Activated naive CD4-positive, alpha-beta T cell treated with anti-CD3 and anti-CD28 coated beads, Interleukin-2, amount 10 ng/mL, durations not matched to agents 7 days and 5 days (primary cell): ENCODE results near the gene HOOK2.
"Not testable (repeated sequence)": the region's sequence is repeated elsewhere in the genome, so short reads cannot be mapped to it uniquely, and the experiment has no call there.

Experiments used
- CTCF ChIA-PET: fragments of 350-600 bp; sonication (Branson Sonifier 250); formaldehyde crosslinking; loops from one replicate; lab custom pipeline; 2021; ENCODE audit warnings: antibody characterized with exemption; lab: Charles Lee
- DNase-seq: peaks from one replicate; pipeline ENCODE4 v3.0.0-alpha.2; 2020
- H3K27ac Mint-ChIP-seq: one replicate; pipeline ENCODE4 v1.8.0; 2021; ENCODE audit warnings: mild to moderate bottlenecking, moderate library complexity, mixed read lengths
- H3K27me3 Mint-ChIP-seq: one replicate; pipeline ENCODE4 v1.8.0; 2021; ENCODE audit warnings: mild to moderate bottlenecking, mixed read lengths
- H3K36me3 Mint-ChIP-seq: one replicate; pipeline ENCODE4 v1.8.0; 2021; ENCODE audit warnings: mixed read lengths
- H3K4me1 Mint-ChIP-seq: one replicate; pipeline ENCODE4 v1.8.0; 2021; ENCODE audit warnings: mixed read lengths
- H3K4me3 Mint-ChIP-seq: one replicate; pipeline ENCODE4 v1.8.0; 2021; ENCODE audit warnings: mild to moderate bottlenecking, moderate library complexity, mixed read lengths
- H3K9me3 Mint-ChIP-seq: one replicate; pipeline ENCODE4 v1.8.0; 2021; ENCODE audit warnings: mixed read lengths

HOOK2 gene

GRCh38 chr19:12723381-12723640 lies 52.0 kb downstream of the HOOK2 start:
- peak overlapping the region; percentile 82 for H3K4me3 Mint-ChIP-seq
- DNase-seq = no peak
- no peaks in the 10 kb centered on the region for H3K9me3 Mint-ChIP-seq
- H3K27ac Mint-ChIP-seq = peak overlapping the region; percentile 91
- H3K4me1 Mint-ChIP-seq = peaks cover 41% of the 10 kb centered on the region
- peaks cover 4% of the 10 kb centered on the region for H3K27me3 Mint-ChIP-seq
- H3K36me3 Mint-ChIP-seq = peaks cover 32% of the 10 kb centered on the region
- CTCF ChIA-PET = interaction anchor here (0.6 to 6.4 kb wide), 4 partner anchors 10 to 72 kb away, joined by 3 to 48 read pairs (median 8); partner anchors contain the start of gene TRIR

GRCh38 chr19:12722566-12723380 lies 52.6 kb downstream of the HOOK2 start:
- Mint-ChIP-seq H3K27ac (peak overlapping the region; percentile 91), H3K36me3 (peaks cover 29% of the 10 kb centered on the region), H3K4me1 (peaks cover 41% of the 10 kb centered on the region), H3K4me3 (peak overlapping the region; percentile 82), H3K27me3 (peaks cover 4% of the 10 kb centered on the region), H3K9me3 (no peaks in the 10 kb centered on the region)
- DNase-seq = peak; percentile 97
- CTCF ChIA-PET = interaction anchor here (0.6 to 6.4 kb wide), 5 partner anchors 11 to 73 kb away, joined by 3 to 48 read pairs (median 4); partner anchors contain the start of gene TRIR

- CTCF ChIA-PET = interaction anchor here (1.1 to 6.4 kb wide), 5 partner anchors 12 to 44 kb away, joined by 3 to 48 read pairs (median 5); partner anchors contain the start of gene TRIR
- peak; percentile 71 for DNase-seq
- Mint-ChIP-seq H3K27me3 (peaks cover 4% of the 10 kb centered on the region), H3K27ac (peak overlapping the region; percentile 93), H3K36me3 (peaks cover 26% of the 10 kb centered on the region), H3K4me3 (peak overlapping the region; percentile 99), H3K4me1 (peaks cover 42% of the 10 kb centered on the region), H3K9me3 (no peaks in the 10 kb centered on the region)
Measured at GRCh38 chr19:12721656-12722565, 53.4 kb downstream of the HOOK2 start.

DNA sequence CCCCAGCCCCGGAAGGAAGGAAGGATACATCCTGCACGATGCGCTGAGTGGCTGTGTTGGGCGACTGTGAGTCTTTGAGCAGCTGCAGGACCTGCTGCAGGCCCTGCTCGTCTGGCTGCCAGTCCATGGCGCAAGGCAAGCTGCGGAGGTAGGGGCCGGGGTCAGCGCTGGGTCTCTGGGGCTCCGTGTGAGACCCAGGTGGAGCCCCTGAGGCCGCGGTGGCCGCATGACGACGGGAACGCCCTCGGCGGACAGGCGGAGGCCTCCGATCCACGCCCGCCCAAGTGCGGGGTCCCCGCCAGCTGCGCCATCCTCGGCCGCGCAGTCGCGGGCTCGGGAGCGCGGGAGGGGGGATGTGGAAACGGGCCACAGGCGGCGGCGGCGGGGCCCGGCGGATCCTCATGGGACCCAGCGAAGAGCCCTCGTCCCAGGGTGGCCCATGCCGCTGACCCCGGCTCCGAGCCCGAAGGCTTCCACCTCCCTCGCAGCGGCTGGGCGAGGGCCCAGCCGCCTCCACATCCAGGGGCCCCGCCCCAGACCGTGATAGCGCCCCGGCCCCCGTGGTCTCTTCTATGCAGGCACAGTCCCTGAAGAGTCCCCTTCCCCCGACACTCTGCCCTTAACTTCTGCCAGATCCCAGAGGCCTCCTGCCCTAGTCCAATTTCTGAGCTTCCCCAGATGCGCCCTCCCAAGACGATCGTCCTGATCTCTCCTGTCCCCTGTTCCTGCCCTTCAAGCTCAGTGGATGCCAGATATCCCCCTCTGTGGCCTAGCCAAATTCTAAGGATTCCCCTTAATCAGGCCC lies 54.3 kb downstream of the HOOK2 start:
- Mint-ChIP-seq H3K9me3 (no peaks in the 10 kb centered on the region), H3K27ac (peak overlapping the region; percentile 93), H3K36me3 (peaks cover 25% of the 10 kb centered on the region), H3K27me3 (peaks cover 4% of the 10 kb centered on the region), H3K4me3 (peak overlapping the region; percentile 99), H3K4me1 (peaks cover 40% of the 10 kb centered on the region)
- CTCF ChIA-PET = interaction anchor here (1.1 to 6.4 kb wide), 5 partner anchors 12 to 45 kb away, joined by 3 to 48 read pairs (median 5); partner anchors contain the start of gene TRIR
- DNase-seq = peak; percentile 59

DNA sequence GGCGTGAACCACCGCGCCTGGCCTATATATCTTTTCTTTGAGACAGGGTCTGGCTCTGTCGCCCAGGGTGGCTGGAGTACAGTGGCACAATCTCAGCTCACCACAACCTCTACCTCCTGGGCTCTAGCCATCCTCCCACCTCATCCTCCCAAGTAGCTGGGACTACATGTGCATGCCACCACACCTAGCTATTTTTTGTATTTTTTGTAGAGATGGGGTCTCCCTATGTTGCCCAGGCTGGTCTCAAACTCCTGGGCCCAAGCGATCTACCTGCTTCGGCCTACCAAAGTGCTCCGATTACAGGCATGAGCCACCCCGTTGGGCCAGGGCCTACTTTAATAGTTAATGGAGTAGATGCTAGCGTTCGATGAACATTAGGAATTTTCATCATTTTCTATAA lies 55.1 kb downstream of the HOOK2 start:
- H3K9me3 Mint-ChIP-seq = no peaks in the 10 kb centered on the region
- H3K27ac Mint-ChIP-seq = peak overlapping the region; percentile 83
- H3K4me1 Mint-ChIP-seq = peaks cover 40% of the 10 kb centered on the region
- no peak for DNase-seq
- peaks cover 4% of the 10 kb centered on the region for H3K27me3 Mint-ChIP-seq
- CTCF ChIA-PET = interaction anchor here (0.9 to 6.4 kb wide), 4 partner anchors 11 to 45 kb away, joined by 3 to 48 read pairs (median 6); partner anchors contain the start of gene TRIR
- peak overlapping the region; percentile 99 for H3K4me3 Mint-ChIP-seq
- peaks cover 30% of the 10 kb centered on the region for H3K36me3 Mint-ChIP-seq

DNA sequence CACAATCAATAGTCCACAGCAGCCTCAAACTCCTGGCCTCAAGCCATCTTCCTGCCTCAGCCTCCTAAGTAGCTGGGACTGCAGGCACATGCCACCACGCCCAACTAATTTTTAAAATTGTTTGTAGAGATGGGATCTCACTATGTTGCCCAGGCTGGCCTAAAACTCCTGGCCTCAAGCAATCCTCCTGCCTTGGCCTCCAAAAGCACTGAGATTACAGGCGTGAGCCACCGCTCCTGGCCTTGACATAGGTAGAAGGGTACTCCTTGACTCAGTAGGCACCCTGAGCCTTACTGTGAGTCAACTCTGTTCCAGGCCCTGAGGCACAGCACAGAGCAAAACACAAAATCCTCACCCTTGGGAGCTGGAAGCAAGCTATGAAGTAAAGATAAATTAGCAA lies 59.4 kb downstream of the HOOK2 start:
- no peak for DNase-seq
- Mint-ChIP-seq H3K27me3 (no peaks in the 10 kb centered on the region), H3K4me1 (peaks cover 20% of the 10 kb centered on the region), H3K4me3 (no peak overlapping the region), H3K36me3 (peaks cover 44% of the 10 kb centered on the region), H3K9me3 (no peaks in the 10 kb centered on the region), H3K27ac (no peak overlapping the region)
- CTCF ChIA-PET = interaction anchor here (0.7 to 6.0 kb wide), 8 partner anchors 15 to 132 kb away, joined by 3 to 35 read pairs (median 6); partner anchors contain the start of gene TRIR

DNA sequence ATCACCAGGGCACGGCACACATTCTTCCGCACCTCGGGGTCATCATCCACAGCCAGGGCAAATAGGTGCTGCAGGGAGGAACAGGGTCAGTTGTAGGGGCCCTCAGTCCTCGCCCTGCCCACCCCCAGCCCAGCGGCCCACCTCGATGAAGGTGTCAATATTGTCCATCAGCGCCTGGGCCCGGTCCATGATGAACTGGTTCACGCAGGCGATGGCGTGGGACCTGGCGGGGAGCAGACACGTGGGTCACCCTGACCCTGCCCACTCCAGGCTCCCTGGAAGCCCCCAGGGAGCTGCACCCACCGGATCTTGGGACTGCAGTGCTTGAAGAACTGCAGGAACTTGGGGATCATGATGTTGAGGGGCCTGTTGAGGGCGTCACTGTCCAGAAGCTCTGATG lies 60.2 kb downstream of the HOOK2 start:
- H3K27me3 Mint-ChIP-seq = no peaks in the 10 kb centered on the region
- no peak overlapping the region for H3K4me3 Mint-ChIP-seq
- peaks cover 13% of the 10 kb centered on the region for H3K4me1 Mint-ChIP-seq
- CTCF ChIA-PET = interaction anchor here (0.6 to 6.0 kb wide), 5 partner anchors 16 to 103 kb away, joined by 3 to 35 read pairs (median 3); partner anchors contain the start of gene TRIR
- no peak for DNase-seq
- H3K36me3 Mint-ChIP-seq = peaks cover 52% of the 10 kb centered on the region
- H3K9me3 Mint-ChIP-seq = no peaks in the 10 kb centered on the region
- no peak overlapping the region for H3K27ac Mint-ChIP-seq

- H3K4me3 Mint-ChIP-seq, H3K4me1 Mint-ChIP-seq, H3K27me3 Mint-ChIP-seq, DNase-seq, H3K27ac Mint-ChIP-seq, H3K9me3 Mint-ChIP-seq: not testable (repeated sequence)
- CTCF ChIA-PET = interaction anchor here (1.4 to 6.0 kb wide), 3 partner anchors 29 to 47 kb away, joined by 3 to 35 read pairs (median 5); no protein-coding TSS in a partner anchor
- peaks cover 48% of the 10 kb centered on the region for H3K36me3 Mint-ChIP-seq
Measured at GRCh38 chr19:12713304-12713703, 62.0 kb downstream of the HOOK2 start.
